Keratinocyte (primary cell): ENCODE measurements around the gene TSHZ3.

Source experiments
- EZH2 ChIP-seq: IDR thresholded peaks from one replicate; pipeline ENCODE4 v1.6.1; 2012; ENCODE audit warnings: inconsistent platforms, mild to moderate bottlenecking, low read length, moderate library complexity
- TF ChIP-seq, protein P1 (sequence below), 3 experiments: IDR thresholded peaks in 1 of 3; conservative IDR thresholded peaks in 1 of 3; optimal IDR thresholded peaks in 1 of 3; 2 replicates in 2 of 3; 3 replicates in 1 of 3; pipeline versions ENCODE3 to v1.5.1; 2011; ENCODE audit warnings: low read length in 3 of 3, mild to moderate bottlenecking in 3 of 3, moderate library complexity in 2 of 3, control low read depth in 1 of 3, inconsistent platforms in 1 of 3; ENCODE audit not compliant: insufficient read depth in 2 of 3; ENCODE audit errors: extremely low read depth in 1 of 3

DNA sequence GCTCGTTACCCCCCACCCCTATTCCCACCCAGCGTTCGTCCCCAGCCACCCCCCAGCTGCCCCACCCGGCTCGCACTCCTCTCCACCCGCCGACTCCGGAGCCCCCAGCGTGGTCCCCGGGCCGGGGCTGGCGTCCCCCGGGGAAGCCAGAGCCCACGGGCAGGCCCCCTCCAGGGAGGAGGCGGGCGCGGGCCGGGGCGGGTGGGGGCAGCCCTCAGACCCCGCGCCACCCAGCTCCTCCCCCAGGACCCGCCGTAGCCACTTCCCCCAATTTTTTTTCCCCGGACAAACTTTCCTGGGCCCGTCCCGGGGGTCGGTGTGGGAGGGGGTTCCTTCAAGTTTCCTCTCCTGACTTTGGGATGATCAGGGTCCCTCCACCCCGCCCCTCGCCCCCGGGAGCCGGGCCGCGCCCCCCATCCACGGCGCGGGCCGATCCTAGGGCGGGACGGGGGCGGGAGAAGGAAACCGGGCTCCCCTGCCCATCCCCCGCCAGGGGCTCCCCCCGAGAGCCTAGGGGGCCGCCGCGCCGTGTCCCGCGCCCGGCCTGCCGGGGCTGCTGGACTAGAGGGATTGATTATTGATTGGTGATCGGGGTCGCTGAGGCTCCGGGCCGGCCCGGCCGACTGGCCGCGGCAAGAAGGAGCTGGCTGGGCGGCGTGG, 927 bp upstream of the TSHZ3 start:
- TF ChIP-seq, protein P1, sequence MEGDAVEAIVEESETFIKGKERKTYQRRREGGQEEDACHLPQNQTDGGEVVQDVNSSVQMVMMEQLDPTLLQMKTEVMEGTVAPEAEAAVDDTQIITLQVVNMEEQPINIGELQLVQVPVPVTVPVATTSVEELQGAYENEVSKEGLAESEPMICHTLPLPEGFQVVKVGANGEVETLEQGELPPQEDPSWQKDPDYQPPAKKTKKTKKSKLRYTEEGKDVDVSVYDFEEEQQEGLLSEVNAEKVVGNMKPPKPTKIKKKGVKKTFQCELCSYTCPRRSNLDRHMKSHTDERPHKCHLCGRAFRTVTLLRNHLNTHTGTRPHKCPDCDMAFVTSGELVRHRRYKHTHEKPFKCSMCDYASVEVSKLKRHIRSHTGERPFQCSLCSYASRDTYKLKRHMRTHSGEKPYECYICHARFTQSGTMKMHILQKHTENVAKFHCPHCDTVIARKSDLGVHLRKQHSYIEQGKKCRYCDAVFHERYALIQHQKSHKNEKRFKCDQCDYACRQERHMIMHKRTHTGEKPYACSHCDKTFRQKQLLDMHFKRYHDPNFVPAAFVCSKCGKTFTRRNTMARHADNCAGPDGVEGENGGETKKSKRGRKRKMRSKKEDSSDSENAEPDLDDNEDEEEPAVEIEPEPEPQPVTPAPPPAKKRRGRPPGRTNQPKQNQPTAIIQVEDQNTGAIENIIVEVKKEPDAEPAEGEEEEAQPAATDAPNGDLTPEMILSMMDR (optimal IDR thresholded peaks at IDR 0.05 in 1 of 3, IDR thresholded peaks at IDR 0.05 in 1 of 3, conservative IDR thresholded peaks at IDR 0.05 in 1 of 3; ENCODE audit: extremely low read depth in 1 of 3, insufficient read depth in 2 of 3, low read length in 3 of 3): no peak
- no peak for TF ChIP-seq EZH2
